Breast epithelium (tissue), 4 donors: ENCODE data around the gene BAG5. TPM values are rescaled to one million over a fixed set of nuclear protein-coding genes. Genes with fewer than 3 reads are reported as not detected.
A peak's percentile ranks its signal among the peaks of the same experiment; 100 is the strongest.

Source experiments
- DNase-seq, 2 donors: peaks; one replicate each; pipeline ENCODE4 v3.0.0-alpha.2; 2019; ENCODE audit warnings: low spot score in 2 of 2
- H3K27ac ChIP-seq, 2 donors: fragments of 200-600 bp; sonication (generic) in 1 of 2; one replicate each; pipeline ENCODE4 v1.5.1; 2016 to 2019; ENCODE audit warnings: mild to moderate bottlenecking in 1 of 2
- H3K27me3 ChIP-seq, 2 donors: fragments of 200-600 bp; sonication (generic) in 1 of 2; one replicate each; pipeline versions ENCODE4 v1.5.1 to v1.6.0; 2017 to 2019; ENCODE audit warnings: control low read depth in 1 of 2, mild to moderate bottlenecking in 1 of 2
- H3K36me3 ChIP-seq: fragments of 200-600 bp; one replicate; pipeline ENCODE4 v1.5.1; 2019
- H3K4me1 ChIP-seq, 2 donors: fragments of 200-600 bp; sonication (generic); one replicate each; pipeline ENCODE4 v1.5.1; 2016 to 2019; ENCODE audit warnings: control low read depth in 1 of 2
- H3K4me3 ChIP-seq, 3 donors: fragments of 200-600 bp; sonication (generic); 1 replicate in 2 of 3; 2 replicates in 1 of 3; pipeline ENCODE4 v1.5.1; 2016 to 2019; ENCODE audit warnings: mild to moderate bottlenecking in 3 of 3, moderate library complexity in 2 of 3
- H3K9me3 ChIP-seq, 2 donors: fragments of 200-600 bp; sonication (generic) in 1 of 2; one replicate each; pipeline ENCODE4 v1.5.1; 2016 to 2019; ENCODE audit warnings: control low read depth in 1 of 2
- POLR2A ChIP-seq: fragments of 450-650 bp; IDR thresholded peaks from one replicate; pipeline ENCODE4 v1.6.1; 2016; ENCODE audit warnings: antibody characterized with exemption, mild to moderate bottlenecking, moderate library complexity
- POLR2AphosphoS5 ChIP-seq, 3 donors: sonication (generic); formaldehyde crosslinking; IDR thresholded peaks; one replicate each; pipeline ENCODE4 v1.6.1; 2017; ENCODE audit warnings: antibody characterized with exemption in 3 of 3
- intact Hi-C: fragments of 100-400 bp; cut with DNase I; formaldehyde crosslinking; loops from one replicate; pipeline ENCODE4 v1.15.1; 2023; ENCODE audit warnings: low total_unique reads
- total RNA-seq, 3 donors: library from RNA; depleted of rRNA; stranded (reverse); fragments of >200 nt; gene quantifications; one replicate each; pipeline ENCODE4 v1.1.0, GENCODE V29; 2016
- TF ChIP-seq, protein P1 (sequence below), 3 donors: fragments of 450-650 bp; IDR thresholded peaks; one replicate each; pipeline ENCODE4 v1.5.1; 2016 to 2017; ENCODE audit warnings: antibody characterized with exemption in 3 of 3, mild to moderate bottlenecking in 3 of 3, moderate library complexity in 3 of 3

BAG5 gene
- total RNA-seq, 3 donors from 2014 or later, result 29.5 to 45.4 (median 38.5) TPM

DNA sequence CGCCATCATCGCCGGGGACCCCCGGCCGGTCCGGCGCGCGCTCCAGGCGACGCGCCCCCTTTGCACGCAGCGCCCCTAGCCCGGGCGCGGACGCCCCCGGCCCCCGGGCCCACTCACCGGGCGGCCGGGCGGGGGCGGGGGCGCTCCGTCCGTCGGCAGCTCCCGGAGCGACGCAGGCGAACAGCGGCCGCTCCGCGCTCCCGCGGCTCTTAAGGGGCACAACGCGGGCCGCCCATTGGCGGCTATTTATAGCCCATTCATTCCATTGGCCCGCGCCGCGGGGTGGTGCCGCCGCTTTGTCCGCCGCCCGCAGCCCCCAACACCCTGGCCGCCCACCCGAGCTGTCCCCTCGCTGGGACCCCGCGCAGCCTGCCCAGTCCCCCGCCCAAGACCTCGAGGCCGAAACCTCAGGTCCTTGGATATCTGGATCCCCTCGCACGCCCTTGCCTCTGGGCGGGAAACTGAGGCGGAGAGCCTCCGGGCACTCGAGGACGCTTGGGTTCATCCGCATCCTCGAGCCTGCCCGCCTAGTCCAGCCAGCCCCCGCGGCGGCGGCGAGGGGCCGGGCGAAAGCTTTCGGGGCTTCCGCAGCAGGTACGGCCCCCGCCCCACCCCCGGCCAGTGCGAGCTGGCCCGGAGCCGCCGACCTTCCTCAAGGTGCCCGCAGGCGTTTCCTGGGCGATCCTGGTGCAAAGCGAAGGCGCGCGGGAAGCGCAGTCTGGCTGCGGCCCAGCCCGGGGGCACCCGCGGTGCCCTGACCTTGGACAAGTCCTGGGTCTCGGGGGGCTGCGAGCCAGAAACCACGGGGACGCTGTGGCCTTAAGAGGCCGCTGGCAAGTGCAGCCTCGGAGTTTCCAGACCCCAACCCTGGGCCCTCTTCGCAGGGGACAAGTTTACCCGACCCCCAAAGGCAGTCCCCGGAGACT, 39.5 kb downstream of the BAG5 start, which contains the start of gene CKB:
Gene CKB, minus strand, starts transcription at position 182 of the 926 bp plus-strand sequence. CDS start 337 bp downstream, outside the sequence.
- H3K9me3 ChIP-seq, result no peaks in the 10 kb centered on the region
- H3K4me1 ChIP-seq, result peaks cover 0 to 10% of the 10 kb centered on the region in 2 donors
- DNase-seq, result no peak
- intact Hi-C loops, result no loop called here
- H3K27ac ChIP-seq, result peak within 1 kb of the TSS; percentile 73 to 83
- peak within 1 kb of the TSS; percentile 54 to 81 (median 61) for H3K4me3 ChIP-seq
- no peaks in the 10 kb centered on the region for H3K36me3 ChIP-seq
- TF ChIP-seq, protein P1, sequence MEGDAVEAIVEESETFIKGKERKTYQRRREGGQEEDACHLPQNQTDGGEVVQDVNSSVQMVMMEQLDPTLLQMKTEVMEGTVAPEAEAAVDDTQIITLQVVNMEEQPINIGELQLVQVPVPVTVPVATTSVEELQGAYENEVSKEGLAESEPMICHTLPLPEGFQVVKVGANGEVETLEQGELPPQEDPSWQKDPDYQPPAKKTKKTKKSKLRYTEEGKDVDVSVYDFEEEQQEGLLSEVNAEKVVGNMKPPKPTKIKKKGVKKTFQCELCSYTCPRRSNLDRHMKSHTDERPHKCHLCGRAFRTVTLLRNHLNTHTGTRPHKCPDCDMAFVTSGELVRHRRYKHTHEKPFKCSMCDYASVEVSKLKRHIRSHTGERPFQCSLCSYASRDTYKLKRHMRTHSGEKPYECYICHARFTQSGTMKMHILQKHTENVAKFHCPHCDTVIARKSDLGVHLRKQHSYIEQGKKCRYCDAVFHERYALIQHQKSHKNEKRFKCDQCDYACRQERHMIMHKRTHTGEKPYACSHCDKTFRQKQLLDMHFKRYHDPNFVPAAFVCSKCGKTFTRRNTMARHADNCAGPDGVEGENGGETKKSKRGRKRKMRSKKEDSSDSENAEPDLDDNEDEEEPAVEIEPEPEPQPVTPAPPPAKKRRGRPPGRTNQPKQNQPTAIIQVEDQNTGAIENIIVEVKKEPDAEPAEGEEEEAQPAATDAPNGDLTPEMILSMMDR (IDR thresholded peaks at IDR 0.05), result no peak
- peak in 1 of 3 donors; percentile 19 for TF ChIP-seq POLR2AphosphoS5 (IDR thresholded peaks at IDR 0.05)
- no peaks in the 10 kb centered on the region for H3K27me3 ChIP-seq

DNA sequence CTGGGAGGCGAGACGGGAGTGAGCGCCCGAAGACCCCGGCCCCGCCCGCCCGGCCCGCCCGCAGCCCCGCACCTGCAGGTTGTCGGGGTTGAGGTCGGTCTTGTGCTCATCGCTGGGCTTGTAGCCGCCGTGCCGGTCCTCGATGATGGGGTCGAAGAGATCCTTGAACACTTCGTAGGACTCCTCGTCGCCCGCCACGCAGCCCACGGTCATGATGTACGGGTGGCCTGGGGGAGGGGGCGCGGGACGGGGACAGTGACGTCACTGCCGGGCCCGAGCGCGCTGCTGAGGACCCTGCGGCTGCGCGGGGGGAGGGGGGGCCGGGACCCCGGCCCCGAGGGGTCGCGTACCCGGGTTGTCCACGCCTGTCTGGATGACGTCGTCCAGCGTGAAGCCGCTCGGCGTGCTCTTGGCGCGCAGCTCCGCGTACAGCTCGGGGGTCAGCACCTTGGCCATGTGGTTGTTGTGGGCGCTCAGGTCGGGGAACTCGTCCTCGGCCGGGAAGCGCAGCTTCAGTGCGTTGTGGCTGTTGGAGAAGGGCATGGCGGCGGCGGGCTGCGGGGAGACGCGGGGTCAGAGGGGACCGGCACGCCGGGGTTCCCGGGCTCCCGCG, 40.4 kb downstream of the BAG5 start:
- no peaks in the 10 kb centered on the region for H3K9me3 ChIP-seq
- H3K27ac ChIP-seq, result peak overlapping the region; percentile 73 to 83
- H3K27me3 ChIP-seq, result no peaks in the 10 kb centered on the region
- intact Hi-C loops, result no loop called here
- TF ChIP-seq POLR2A (no peak), POLR2AphosphoS5 (IDR thresholded peaks at IDR 0.05) (no peak)
- TF ChIP-seq, protein P1 (IDR thresholded peaks at IDR 0.05), result no peak
- H3K4me3 ChIP-seq, result peak overlapping the region; percentile 54 to 81 (median 61)
- no peak for DNase-seq
- H3K4me1 ChIP-seq, result peaks cover 0 to 5% of the 10 kb centered on the region in 2 donors
- no peaks in the 10 kb centered on the region for H3K36me3 ChIP-seq

- Histone ChIP-seq H3K4me1 (peaks cover 0 to 5% of the 10 kb centered on the region in 2 donors), H3K27me3 (no peaks in the 10 kb centered on the region), H3K4me3 (peak overlapping the region; percentile 54 to 81 (median 61)), H3K9me3 (no peaks in the 10 kb centered on the region), H3K27ac (peak overlapping the region; percentile 73 to 83), H3K36me3 (no peaks in the 10 kb centered on the region)
- DNase-seq, result no peak
- TF ChIP-seq, protein P1 (IDR thresholded peaks at IDR 0.05), result no peak
- TF ChIP-seq POLR2A, result no peak
- TF ChIP-seq POLR2AphosphoS5 (IDR thresholded peaks at IDR 0.05), result no peak
- intact Hi-C loops, result no loop called here
These were observed 41.0 kb downstream of the BAG5 start for GRCh38 chr14:103521438-103521950.

- Histone ChIP-seq H3K9me3 (no peaks in the 10 kb centered on the region), H3K27me3 (no peaks in the 10 kb centered on the region), H3K4me3 (peak overlapping the region; percentile 54 to 81 (median 61)), H3K27ac (peak overlapping the region; percentile 73 to 83), H3K4me1 (peaks cover 0 to 5% of the 10 kb centered on the region in 2 donors), H3K36me3 (no peaks in the 10 kb centered on the region)
- peak in 2 of 3 donors; percentile 48 to 59 for TF ChIP-seq POLR2AphosphoS5 (IDR thresholded peaks at IDR 0.05)
- TF ChIP-seq, protein P1 (IDR thresholded peaks at IDR 0.05), result peak; percentile 35 to 61 (median 61)
- no peak for TF ChIP-seq POLR2A
- peak; percentile 70 to 75 for DNase-seq
- intact Hi-C loops, result no loop called here
These were observed 41.6 kb downstream of the BAG5 start for GRCh38 chr14:103520657-103521437.
